Measurements from ENCODE around the gene FRMPD4.

Gene FRMPD4

DNA sequence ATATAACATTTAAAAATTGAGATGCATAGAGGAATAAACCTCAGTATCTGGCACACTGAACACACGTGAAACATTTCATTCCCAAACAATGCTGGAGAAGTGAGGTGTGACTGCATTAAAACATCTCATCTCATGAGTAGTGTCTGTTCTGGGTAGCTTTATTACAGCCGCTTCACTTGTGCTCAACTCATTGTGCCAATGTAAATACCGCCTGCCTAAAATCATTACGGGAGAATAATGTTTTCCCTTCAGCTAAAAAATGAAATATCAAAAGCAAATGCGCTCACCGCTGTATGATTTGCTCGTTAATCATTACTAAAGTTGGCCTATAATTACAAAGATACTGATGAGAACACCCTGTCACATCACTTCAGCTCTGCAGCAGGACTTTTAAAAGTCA lies 542.8 kb downstream of the FRMPD4 start:
- no peak for DNase-seq (ENCODE audit: extremely low read depth, low read depth)
- TF ChIP-seq, protein P1, sequence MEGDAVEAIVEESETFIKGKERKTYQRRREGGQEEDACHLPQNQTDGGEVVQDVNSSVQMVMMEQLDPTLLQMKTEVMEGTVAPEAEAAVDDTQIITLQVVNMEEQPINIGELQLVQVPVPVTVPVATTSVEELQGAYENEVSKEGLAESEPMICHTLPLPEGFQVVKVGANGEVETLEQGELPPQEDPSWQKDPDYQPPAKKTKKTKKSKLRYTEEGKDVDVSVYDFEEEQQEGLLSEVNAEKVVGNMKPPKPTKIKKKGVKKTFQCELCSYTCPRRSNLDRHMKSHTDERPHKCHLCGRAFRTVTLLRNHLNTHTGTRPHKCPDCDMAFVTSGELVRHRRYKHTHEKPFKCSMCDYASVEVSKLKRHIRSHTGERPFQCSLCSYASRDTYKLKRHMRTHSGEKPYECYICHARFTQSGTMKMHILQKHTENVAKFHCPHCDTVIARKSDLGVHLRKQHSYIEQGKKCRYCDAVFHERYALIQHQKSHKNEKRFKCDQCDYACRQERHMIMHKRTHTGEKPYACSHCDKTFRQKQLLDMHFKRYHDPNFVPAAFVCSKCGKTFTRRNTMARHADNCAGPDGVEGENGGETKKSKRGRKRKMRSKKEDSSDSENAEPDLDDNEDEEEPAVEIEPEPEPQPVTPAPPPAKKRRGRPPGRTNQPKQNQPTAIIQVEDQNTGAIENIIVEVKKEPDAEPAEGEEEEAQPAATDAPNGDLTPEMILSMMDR (IDR thresholded peaks at IDR 0.05; ENCODE audit: low read depth, low read length, missing control alignments): no peak
- H3K4me3 ChIP-seq (replicated peaks; ENCODE audit: low read depth, low read length): no peak overlapping the region

DNA sequence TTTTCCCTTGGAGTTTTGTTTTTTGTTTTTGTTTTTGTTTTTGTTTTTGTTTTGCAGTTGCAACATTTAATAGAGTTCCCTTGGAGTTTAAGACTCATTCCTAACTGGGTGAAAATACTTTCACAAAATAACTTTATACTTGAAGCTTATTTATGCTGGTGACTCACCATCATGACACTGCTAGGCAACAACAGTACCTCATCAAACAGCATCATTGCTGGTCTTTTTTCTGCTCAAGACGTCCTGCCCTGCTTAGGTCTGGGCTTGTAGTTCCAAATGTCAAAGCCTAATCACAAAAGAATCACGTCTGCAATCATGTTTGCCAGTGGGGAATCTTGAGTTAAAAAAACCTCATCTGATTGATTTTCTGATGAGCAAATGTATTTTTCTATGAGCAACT lies 547.3 kb downstream of the FRMPD4 start:
- no peak for DNase-seq (ENCODE audit: extremely low read depth, low read depth)
- TF ChIP-seq, protein P1 (IDR thresholded peaks at IDR 0.05; ENCODE audit: low read depth, low read length, missing control alignments): no peak

DNA sequence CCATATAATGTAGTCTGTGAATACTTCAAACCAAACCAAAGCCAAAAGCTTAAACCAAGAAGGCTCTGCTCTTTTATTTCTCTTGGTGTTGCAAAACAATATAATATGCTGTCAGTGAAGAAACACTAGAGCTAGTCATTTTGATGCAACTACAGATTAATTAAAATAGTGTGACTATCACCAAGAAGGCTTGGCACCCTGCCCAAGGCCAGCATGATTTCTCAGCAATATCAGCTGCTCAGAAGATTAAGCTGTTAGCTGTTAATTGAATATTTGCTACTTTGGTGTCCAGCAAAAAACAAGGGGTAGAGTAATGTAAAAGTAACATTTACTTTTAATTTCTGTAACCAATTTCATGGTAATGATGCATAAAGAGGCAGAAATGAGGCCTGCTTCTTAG lies 548.1 kb downstream of the FRMPD4 start:
- H3K4me3 ChIP-seq (replicated peaks; ENCODE audit: low read depth, low read length): no peak overlapping the region
- TF ChIP-seq, protein P1 (IDR thresholded peaks at IDR 0.05; ENCODE audit: low read depth, low read length, missing control alignments): no peak
- no peak for DNase-seq (ENCODE audit: extremely low read depth, low read depth)

More for the DNA sequence above, 547.3 kb downstream of the FRMPD4 start:
- no peak overlapping the region for H3K4me3 ChIP-seq (replicated peaks; ENCODE audit: low read depth, low read length)

DNA sequence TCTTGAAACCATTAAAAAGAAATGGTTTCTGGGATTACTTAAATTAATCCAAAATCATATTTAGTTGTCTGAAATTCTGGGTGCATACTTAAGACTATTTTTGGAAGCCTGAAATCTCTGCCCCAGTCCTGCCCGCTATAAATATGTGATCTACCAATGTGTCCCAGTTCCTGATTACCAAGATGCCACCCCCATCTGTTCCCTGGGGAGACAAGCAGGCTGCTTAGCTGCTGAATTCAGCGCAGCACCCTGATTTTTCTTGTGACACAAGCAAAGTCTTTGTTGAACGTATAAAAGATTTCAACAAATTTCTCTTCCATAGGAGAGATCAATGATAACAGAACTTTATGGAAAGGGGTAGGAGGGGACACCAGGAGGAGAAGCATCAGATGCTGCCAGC lies 552.4 kb downstream of the FRMPD4 start:
- TF ChIP-seq, protein P1 (IDR thresholded peaks at IDR 0.05; ENCODE audit: low read depth, low read length, missing control alignments): no peak
- H3K4me3 ChIP-seq (replicated peaks; ENCODE audit: low read depth, low read length): no peak overlapping the region
- no peak for DNase-seq (ENCODE audit: extremely low read depth, low read depth)

DNA sequence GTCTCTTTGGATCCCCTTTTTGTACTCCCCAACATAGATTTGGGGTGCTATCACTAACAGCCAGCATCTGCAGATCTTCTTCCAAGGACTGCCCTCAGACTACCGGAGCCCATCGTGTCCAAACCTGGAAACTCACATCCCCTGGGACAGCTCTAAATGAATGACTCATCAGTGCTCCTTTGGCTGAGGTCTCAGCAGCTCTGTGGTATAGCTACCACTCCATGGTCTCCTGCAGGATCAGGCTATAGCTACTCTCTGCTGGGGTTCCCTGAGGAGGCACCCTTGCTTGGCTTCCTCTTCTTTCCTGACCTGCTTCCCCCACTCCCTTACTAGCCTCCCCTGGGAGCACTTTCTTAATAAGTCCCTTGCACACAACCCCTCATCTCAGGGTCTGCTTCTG lies 555.5 kb downstream of the FRMPD4 start:
- DNase-seq (ENCODE audit: extremely low read depth, low read depth): no peak
- H3K4me3 ChIP-seq (replicated peaks; ENCODE audit: low read depth, low read length): no peak overlapping the region
- TF ChIP-seq, protein P1 (IDR thresholded peaks at IDR 0.05; ENCODE audit: low read depth, low read length, missing control alignments): no peak

DNA sequence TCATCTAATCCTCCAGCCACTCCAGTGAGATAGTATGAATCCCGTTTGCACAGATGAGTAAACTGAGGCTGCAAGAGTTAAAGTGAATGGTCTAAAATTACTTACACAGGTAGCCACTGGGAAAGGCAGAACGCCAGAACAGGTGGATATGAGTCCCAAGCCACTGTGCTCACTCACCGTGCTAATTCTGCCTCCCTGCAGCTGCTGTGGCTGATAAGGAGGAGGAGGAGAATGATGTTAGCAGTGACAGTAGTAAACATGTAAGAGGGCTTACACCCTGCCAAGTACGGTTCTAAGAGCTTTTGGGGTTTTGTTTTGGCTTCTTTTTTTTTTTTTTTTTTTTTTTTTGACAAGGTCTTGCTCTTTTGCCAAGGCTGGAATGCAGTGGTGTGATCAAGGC lies 562.5 kb downstream of the FRMPD4 start:
- TF ChIP-seq, protein P1 (IDR thresholded peaks at IDR 0.05; ENCODE audit: low read depth, low read length, missing control alignments): no peak
- DNase-seq (ENCODE audit: extremely low read depth, low read depth): no peak
- no peak overlapping the region for H3K4me3 ChIP-seq (replicated peaks; ENCODE audit: low read depth, low read length)

DNA sequence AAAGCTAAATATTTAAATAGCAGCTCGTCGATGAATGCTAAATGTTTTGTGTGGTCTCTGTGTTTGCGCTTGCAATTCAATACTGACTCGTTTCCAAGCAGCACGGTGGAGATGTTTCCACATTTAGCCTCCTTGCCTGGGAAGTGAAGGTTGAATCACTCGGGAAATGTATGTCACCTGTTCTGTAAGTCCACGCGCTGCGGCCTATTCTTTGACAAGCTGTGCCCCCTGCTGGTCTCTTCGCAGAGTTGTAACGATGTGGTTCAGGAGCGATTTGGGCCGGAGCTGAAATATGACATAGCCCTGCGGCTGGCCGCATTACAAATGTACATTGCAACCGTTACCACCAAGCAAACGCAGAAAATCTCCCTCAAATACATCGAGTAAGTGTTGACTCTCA lies 563.4 kb downstream of the FRMPD4 start:
- TF ChIP-seq, protein P1 (IDR thresholded peaks at IDR 0.05; ENCODE audit: low read depth, low read length, missing control alignments): peak; percentile 35
- H3K4me3 ChIP-seq (replicated peaks; ENCODE audit: low read depth, low read length): no peak overlapping the region
- peak; percentile 7 for DNase-seq (ENCODE audit: extremely low read depth, low read depth)
